GM18870 (cell line): Measurements from ENCODE around the gene MIX23.
A peak's percentile ranks its signal among the peaks of the same experiment; 100 is the strongest.

Experiments
- ATAC-seq: cut with Tn5 transposase; IDR thresholded peaks from one replicate; pipeline ENCODE4 v1.9.1; 2021; ENCODE audit warnings: moderate library complexity; ENCODE audit not compliant: unreplicated experiment

The MIX23 gene

DNA sequence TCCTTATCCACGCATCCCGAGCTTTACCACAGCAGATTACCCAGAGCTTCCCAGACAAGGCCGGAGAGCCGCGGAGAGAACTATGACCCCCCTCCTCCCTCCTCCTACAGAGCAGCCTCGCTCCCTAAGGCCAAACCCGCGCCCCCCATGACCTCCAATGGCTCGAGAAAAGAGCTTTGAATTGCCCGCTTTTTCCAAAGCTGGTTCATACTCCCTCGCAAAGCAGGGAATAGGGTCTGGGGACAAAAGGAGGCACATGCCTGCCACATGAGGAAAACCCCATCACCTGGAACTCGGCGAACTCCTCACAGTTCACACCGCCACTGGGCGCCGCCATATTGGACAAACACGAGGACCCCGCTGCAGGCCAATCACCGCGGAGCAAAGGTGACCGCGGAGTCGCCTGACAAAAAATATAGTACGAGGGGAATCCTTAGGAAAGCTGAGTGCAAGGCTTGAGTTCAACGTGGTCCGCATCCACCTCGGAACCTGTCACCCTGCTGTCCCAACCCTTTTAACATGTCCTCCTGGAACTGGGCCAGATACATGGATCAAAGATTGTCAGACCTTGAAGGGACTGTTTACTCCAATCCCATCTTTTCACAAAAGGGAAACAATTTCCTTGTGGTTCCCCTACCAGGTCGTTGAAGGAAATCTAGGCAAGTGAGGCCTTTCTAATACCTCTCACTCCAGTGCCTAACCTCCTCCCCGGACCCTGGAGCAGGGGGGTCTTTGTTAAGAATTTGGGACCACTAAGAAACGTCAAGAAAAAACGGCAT lies at the start of gene MIX23:
Gene MIX23 (minus strand): TSS at position 344 of the 779 bp plus-strand sequence. CDS start 7 bp downstream, at position 337.
- no peak for ATAC-seq

DNA sequence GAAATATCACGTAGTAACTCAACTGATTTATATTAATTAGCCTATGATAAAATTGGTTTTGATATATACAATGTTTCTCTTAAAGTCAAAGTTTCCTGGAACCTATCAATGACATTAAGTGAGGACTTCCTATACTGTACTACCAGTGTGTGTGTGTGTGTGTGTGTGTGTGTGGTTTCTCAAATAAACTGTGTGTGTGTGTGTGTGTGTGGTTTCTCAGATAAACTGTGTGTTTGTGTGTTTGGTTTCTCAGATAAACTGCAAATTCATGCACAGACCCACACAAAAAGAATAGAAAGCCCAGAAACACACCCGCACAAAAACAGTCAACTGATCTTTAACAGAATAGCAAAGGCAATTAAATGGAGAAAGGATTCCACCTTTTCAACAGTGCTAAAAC lies 47.3 kb upstream of the MIX23 start:
- ATAC-seq: no peak

DNA sequence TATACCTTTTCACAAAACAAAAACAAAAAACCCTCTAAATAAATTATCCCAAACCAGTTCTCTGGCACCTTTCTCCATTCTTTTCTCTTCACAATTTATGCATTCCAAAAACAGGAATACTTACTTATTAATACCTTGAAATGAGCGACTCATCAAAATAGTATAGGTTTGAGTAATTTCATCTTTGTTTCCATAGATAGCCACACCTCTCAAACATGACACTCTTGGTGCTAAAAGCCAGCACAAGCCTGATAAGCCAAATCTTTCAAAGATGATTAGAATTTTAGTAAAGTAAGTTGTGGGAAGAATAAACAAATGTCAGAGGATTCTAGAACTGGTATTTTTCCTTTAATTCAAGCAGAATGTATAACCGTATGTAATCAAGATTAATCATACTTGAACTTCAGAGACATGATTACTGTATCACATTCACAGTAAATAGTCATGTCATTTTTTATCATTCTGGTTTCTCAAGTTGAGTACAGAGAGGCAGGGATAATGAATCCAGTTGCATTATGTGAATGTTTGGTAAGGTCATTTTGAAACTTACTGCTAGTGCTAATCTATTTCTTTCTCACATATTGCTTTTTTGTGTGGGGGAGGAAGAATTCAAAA lies 44.9 kb upstream of the MIX23 start:
- ATAC-seq: no peak

DNA sequence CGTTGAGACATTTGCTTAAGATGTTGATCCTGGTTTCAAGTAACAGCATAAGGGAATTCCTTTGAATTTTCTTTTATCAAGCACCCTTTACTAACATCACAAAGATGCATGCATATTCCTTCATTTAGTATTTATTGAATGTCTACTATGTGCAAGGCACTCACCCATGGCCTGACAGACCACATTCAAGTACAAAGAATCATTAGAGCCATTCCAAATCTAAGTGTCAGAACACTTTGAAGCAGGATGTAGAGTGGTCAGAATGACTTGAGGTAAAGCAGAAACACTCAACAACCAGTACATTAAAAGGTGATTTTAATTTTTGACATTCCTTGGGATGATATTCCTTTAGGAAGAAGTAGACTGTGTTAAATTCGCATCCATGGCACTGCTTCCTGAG lies 38.8 kb upstream of the MIX23 start:
- ATAC-seq: no peak

DNA sequence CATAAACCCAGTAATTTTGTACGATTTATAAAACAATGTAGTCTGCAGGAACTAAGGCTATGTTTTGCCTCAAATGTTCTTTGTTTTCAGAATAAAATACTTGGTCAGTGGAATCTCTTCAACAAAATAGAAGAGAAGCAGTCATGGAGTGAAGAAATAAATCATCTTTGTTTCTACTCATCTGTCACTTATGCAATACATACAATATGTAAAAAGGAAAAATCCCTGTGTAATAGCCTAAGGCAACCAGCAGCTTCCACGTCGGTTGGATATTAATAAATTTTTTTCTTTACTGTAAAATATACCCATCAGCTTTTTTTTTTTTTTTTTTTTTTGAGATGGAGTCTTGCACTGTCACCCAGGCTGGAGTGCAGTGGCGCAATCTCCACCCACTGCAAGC lies 38.1 kb upstream of the MIX23 start:
- ATAC-seq: no peak

DNA sequence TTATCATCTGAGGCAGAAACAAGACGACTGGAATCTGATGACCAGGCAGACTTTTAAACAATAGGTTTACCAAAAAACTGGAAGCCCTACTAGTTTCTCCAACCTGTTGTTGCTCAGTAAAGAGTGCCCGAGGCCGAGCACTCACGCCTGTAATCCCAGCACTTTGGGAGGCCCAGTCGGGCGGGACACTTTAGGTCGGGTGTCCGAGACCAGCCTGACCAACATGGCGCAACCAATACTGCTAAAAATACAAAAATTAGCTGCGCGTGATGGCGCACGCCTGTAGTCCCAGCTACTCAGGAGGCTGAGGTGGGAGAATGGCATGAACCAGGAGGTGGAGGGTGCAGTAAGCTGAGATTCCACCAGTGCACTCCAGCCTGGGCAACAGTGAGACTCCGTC lies 33.9 kb upstream of the MIX23 start:
- ATAC-seq: no peak

DNA sequence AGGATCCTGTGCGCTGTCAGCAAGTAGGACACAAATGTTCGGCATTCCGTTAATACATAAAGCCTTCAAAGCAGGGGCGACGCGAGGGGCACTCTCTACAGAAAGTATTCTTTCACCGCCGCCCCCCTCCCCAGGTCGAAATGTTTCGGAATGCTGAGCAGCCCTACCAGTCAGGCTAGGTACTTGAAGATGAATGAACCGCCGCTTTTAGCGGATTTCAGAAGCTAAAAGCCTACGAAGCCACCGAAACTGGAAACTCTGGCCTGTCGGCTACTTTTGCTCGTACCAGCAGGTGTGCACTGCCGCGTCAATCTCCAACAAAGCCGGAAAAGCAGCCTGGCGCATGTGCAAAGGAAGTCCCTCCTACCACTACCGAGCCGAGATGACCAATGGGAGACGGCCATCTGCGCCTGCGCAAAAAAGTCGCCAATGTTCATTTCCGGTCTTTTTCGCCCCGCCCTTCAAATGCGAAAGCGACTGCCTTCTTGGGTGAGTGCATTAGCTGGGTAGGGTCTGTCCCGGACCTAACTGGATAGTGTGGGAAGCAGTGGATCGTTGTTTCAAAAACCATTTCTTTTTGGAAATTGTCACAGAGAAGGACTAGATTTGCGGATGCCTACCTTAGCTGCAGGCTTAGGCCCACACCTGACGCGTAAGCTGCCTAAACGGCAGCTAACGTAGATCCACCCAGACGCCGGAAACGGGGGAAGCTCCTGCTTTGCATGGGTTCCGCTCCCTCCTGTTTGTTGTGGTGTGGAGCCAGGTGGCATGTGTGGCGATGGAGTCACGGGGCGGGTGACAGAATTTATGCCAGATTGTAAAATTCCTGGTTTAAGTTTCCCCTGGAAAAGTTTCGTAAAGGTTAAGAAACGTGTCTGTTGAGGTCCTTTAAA lies 33.0 kb upstream of the MIX23 start, which contains the start of gene WDR5B:
Gene WDR5B (minus strand): TSS at position 301 of the 893 bp plus-strand sequence. CDS start 534 bp downstream, outside the sequence.
- peak; percentile 80 for ATAC-seq

DNA sequence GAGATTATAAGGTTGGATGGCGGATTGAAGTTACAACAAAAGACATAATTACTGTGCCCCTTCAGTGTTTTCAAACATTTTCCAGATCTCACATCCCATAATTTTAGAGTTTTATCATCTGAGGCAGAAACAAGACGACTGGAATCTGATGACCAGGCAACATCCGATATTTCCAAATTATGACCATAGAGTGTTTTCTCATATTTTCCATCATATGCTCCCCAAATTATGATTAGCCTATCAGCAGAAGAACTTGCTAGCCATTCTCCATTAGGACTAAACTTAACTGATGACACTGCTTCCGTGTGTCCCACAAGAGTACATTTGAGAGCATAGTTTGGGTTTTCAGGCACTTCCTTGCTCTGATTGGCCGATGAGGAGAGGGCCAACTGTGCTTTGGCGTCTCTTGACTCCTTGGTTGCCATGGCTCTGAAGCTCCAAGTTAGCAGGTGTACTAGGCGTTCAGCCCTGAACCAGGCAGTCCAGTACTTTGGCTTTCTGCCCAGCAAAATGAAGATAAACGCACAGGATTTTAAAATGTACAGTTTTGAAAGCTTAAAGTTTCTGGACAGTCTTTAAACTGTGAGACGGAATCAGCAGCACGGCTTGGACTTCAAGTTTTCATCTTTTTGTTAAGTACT lies 32.2 kb upstream of the MIX23 start:
- peak; percentile 40 for ATAC-seq

DNA sequence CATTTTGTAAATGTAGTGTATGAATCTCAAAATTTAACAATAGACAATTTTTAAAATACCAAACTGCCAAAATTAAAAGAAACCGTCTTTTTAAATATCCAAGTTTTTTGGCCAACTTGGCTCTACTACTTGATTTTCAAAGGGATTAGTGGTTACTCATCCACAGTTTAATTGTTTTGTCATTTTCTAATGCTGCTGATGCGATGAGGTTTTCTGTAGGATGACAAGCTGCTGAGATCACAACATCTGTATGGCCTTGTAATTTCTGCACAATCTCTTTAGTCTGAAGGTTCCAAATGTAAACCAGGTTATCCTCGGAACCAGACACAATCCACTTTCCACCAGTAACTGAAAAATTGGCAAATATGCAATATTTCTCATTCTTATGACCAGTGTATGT lies 31.4 kb upstream of the MIX23 start:
- ATAC-seq: no peak

DNA sequence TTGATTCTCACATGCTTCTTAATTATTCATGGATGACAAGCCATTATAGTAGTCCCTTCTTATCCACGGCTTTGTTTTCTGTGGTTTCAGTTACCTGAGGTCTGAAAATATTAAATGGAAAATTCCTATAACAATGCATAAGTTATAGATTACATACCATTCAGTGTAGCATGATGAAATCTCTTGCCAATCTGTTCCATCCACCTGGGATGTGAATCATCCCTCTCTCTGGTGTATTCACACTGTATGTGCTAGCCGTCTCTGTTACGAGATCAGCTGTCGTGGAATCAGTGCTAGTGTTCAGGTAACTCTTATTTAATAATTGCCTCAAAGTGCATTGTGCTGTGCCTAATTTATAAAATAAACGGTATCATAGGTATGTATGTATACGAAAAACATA lies 27.6 kb upstream of the MIX23 start:
- ATAC-seq: no peak

DNA sequence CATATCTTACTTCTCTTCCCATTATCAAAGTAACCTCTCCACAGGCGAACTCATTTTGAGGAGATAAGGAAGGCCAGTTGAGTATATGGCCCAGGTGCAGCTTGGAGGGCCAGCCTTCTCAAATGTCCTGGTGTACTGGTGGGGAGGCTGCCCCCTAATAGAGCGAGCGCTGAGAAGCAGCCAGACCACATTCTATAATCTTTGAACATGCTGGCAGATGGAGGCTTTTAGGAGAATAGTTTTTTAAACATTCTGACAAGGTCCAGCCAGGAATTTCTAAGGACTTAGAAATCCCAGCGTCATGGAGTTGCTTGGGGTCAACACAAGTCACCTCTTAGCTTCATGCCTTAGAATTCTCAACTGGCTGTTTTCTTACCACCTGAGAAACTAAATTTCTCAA lies 27.1 kb upstream of the MIX23 start:
- no peak for ATAC-seq

DNA sequence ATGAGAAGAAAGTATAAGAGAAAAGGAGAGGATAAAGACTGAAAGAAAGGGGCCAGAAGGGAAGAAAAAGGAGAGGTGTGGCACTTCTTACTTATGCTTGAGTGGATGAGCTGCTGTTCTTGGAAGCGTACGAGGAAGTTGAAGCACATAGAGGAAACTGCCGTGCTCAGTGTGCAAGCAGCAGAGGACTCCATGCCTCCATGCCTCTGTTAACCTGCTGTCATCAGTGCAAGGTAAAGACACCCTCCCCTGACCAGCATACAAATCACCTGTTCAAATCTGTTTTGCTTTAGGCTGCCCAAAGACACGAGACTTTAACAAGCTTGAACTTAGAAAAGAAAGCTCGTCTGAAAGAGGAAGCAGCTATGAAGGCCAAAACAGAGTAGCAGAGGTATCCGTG lies 26.4 kb upstream of the MIX23 start:
- ATAC-seq: no peak

DNA sequence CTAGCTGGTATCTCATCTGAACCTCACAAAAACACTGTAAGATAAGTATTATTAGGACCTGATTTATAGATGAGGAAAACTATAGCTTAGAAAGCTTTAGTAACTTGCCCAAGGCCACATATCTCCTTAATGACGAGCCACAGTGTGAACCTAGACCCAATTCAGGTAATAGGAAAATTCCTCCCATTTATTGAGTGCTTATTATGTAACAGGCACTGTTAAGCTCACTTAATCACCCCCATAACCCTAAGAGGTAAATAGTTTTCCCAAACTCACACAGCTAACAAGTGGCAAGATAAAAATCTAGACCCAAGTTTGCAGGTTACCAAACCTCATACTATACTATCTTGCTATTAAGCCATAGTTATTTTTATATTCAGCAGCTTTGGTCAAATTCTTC lies 24.9 kb upstream of the MIX23 start:
- ATAC-seq: no peak

DNA sequence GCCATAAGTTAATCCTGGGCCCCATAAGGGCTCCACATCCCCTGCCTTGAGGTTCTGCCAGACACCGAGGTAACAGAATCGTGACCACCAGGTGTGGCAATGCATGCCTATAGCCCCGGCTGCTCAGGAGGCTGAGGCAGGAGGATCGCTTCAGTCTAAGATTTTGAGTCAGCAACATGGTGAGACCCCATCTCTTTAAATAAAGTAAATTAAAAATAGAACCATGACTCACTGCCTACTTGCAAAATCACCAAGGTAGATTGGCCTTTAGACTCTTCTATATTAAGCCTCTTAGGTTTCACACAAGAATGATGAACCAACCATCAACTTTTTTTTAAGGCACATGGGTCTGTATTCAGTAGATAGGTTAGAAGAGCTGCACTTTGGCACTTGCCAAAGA lies 23.2 kb upstream of the MIX23 start:
- peak; percentile 61 for ATAC-seq

DNA sequence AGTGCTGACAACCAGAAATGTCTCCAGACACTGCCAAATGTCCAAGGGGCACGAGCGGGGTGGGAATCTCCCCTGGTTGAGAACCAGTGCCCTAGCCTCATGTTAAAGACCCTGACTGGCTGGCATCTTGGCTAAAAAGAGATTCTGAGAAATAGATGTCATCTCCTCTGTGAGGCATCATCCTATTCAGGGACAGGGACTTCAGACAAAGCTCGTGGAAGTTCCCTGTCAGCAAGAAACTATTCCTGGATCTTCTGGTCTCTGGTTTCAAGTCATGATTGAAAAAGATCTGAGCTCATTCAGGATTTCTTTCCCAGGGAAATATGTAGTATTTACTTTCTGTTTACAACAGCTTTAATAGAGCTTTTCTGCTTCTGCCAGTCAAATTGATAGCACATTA lies 22.0 kb upstream of the MIX23 start:
- no peak for ATAC-seq

DNA sequence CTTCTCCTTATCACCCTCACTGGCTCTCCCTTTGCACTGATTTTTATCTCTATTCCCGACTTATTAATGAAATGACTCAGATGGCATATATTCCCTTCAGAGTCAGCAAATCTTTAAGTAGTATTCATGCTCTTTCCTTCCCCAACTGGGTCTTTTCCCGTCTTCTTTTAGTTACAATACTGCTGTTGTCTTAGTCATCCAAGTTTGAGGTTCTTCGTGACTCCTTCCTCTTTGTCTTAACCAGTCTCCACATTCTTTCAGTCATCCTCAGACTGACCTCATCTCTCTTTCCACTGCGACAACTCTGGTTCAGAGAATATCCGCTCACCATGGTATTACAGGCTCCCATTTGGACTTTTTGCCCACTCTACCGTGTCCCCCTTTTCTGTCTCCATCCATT lies 20.5 kb upstream of the MIX23 start:
- ATAC-seq: no peak

DNA sequence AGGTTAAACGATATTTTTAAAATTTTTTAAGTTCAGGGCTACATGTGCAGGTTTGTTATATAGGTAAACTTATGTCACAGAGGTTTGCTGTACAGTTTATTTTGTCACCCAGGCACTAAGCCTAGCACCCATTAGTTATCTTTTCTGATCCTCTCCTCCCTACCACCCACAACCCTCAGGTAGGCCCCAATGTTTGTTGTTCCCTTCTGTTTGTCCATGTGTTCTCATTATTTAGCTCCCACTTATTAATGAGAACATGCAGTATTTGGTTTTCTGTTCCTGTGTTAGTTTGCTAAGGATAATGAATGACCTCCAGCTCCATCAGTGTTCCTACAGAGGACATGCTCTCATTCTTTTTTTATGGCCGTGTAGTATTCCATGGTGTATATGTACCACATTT lies 15.9 kb upstream of the MIX23 start:
- ATAC-seq: no peak

DNA sequence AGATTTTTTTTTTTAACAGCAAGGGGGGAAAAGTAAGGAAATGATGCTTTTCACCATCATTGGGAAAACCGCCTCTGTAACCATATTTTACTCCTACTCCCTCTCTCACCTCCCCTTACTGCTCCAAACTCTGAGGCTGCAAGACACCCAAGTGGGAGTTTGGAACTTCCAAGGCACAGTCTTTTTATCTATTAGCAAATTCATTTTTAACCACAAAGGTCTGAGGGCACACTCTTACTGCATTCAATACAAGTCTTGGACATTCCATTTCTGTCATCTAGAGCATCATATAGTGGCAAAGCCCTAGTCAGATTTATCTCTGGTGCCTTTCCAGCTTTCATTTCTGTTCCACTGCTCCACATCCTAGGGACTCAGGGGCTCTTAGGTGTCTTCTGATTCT lies 14.2 kb upstream of the MIX23 start:
- ATAC-seq: no peak

DNA sequence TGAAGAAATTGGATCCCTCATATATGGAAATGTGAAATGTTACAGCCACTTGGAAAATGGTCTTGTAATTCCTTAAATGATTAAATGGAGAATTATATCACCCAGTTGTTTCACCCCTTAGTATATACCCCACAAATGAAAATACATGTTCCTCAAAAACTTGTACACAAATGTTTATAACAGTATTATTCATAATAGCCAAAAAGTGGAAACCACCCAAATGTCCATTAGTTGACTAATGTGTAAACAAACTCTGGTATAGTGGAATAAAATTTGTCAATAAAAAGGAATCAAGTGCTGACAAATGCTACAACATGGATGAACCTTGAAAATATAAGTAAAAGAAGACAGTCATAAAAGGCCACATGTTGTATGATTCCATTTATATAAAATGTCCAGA lies 13.5 kb upstream of the MIX23 start:
- no peak for ATAC-seq

DNA sequence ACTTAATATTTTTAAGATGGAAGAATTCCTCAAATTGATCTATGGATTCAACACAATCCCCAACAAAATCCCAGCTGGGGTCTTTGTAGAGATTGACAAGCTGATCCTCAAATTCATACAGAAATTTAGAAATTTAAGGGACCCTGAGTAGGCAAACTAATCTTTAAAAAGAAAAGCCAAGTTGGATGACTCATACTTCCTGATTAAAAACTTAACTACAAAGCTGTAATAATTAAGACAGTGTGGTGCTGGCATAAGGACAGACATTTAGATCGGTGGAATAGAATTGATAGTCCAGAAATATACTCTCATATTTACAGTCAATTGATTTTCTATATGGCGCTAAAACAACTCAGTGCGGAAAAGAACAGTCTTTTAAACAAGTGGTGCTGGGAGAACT lies 12.6 kb upstream of the MIX23 start:
- no peak for ATAC-seq

DNA sequence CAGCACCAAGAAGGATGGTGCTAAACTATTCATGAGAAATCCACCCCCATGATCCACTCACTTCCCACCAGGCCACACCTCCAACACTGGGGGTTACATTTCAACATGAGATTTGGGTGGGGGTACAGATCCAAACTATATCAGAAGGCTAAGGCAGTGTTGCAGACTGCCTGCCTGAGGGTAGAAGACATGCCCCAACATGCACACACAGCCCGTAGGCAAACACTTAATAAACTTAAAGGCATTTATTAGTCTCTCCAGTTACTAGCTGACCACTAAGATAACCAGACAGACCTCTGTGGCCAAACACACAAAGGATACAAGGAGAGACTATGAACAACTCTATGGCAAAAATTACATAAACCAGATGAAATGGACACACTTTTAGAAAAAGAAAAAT lies 11.1 kb upstream of the MIX23 start:
- ATAC-seq: no peak
